Measurements from ENCODE around the gene TRAPPC12.
"Not testable (repeated sequence)": the region's sequence is repeated elsewhere in the genome, so short reads cannot be mapped to it uniquely, and the experiment has no call there.

TRAPPC12 gene

DNA sequence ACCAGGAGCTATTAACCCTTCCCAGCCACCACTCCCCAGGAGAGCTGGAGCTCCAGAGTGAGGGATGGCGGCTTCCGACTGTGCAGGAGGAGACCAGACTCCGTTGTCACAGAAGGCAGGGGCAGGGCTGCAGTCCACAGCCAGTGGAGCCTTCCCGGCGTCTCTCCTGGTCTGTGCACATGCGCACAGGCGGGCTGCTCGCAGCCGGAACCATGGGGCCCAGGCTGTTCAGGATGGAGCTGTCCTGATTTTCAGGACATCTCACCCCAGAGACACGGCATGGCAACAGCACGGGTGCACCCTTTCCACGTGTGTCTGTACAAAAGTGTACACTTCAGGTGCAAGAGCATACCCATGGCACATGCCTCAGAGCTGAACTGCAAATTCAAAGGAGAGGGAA lies 30.7 kb upstream of the TRAPPC12 start:
- H3K36me3 ChIP-seq = peaks cover 13% of the 10 kb centered on the region
- peak overlapping the region; percentile 71 for H3K4me3 ChIP-seq (ENCODE audit: low read depth, low read length)
- peaks cover 5% of the 10 kb centered on the region; the same call in 1 of the 2 replicates for H3K4me1 ChIP-seq
- no peaks in the 10 kb centered on the region for H3K9me3 ChIP-seq
- TF ChIP-seq, protein P1, sequence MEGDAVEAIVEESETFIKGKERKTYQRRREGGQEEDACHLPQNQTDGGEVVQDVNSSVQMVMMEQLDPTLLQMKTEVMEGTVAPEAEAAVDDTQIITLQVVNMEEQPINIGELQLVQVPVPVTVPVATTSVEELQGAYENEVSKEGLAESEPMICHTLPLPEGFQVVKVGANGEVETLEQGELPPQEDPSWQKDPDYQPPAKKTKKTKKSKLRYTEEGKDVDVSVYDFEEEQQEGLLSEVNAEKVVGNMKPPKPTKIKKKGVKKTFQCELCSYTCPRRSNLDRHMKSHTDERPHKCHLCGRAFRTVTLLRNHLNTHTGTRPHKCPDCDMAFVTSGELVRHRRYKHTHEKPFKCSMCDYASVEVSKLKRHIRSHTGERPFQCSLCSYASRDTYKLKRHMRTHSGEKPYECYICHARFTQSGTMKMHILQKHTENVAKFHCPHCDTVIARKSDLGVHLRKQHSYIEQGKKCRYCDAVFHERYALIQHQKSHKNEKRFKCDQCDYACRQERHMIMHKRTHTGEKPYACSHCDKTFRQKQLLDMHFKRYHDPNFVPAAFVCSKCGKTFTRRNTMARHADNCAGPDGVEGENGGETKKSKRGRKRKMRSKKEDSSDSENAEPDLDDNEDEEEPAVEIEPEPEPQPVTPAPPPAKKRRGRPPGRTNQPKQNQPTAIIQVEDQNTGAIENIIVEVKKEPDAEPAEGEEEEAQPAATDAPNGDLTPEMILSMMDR (IDR thresholded peaks at IDR 0.05; ENCODE audit: low read depth, low read length) = no peak
- H3K27me3 ChIP-seq = no peaks in the 10 kb centered on the region
- DNase-seq = peak; percentile 80

DNA sequence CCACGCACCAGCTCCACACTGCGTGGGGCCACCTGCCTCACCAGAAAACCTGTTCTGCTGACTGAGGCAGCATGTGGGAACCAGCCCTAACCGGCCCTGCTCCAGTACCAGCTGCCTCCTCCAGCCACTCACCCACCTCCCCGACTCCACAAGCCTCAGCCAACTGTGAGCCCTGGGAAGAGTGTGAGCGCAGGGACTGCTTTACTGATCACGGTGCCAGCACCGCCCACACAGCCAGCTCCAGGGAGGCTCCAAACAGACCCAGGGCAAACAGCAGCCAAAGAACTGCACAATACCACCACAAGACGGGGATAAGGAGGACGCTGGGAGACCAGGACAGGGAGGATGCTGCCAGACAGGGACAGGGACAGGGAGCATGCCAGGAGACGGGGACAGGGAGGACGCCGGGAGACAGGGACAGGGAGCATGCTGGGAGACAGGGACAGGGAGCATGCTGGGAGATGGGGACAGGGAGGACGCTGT lies 30.2 kb upstream of the TRAPPC12 start:
- no peaks in the 10 kb centered on the region for H3K9me3 ChIP-seq
- H3K4me1 ChIP-seq = peaks cover 9% of the 10 kb centered on the region; the same call in 1 of the 2 replicates
- no peaks in the 10 kb centered on the region for H3K27me3 ChIP-seq
- TF ChIP-seq, protein P1 (IDR thresholded peaks at IDR 0.05; ENCODE audit: low read depth, low read length) = peak; percentile 34; the same call in 1 of the 2 replicates
- H3K4me3 ChIP-seq (ENCODE audit: low read depth, low read length) = peak overlapping the region; percentile 71
- peak; percentile 75 for DNase-seq
- H3K36me3 ChIP-seq = peaks cover 13% of the 10 kb centered on the region

DNA sequence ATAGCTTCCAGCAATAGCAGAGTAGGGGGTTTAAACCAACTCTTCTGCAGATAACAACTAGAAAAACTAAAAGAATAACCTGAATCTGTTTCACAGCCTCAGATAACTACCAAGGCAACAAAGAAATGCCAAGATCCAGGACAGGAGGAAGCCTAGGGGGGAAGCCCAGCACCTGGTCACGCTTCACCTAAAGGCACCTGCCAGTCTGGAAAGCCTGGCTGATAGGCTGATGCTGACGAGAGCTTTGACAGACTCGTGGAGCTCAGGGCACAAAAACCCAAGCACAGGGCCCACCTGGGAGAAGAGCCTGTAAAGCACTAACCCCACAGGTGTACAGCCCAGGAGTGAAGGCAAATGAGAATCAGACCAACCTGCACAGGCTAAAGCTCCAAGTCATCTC lies 24.5 kb upstream of the TRAPPC12 start:
- TF ChIP-seq, protein P1 (IDR thresholded peaks at IDR 0.05; ENCODE audit: low read depth, low read length) = no peak
- no peak overlapping the region for H3K4me3 ChIP-seq (ENCODE audit: low read depth, low read length)
- no peaks in the 10 kb centered on the region for H3K9me3 ChIP-seq
- peaks cover 18% of the 10 kb centered on the region for H3K4me1 ChIP-seq
- no peaks in the 10 kb centered on the region for H3K27me3 ChIP-seq
- DNase-seq = no peak
- peaks cover 13% of the 10 kb centered on the region for H3K36me3 ChIP-seq

DNA sequence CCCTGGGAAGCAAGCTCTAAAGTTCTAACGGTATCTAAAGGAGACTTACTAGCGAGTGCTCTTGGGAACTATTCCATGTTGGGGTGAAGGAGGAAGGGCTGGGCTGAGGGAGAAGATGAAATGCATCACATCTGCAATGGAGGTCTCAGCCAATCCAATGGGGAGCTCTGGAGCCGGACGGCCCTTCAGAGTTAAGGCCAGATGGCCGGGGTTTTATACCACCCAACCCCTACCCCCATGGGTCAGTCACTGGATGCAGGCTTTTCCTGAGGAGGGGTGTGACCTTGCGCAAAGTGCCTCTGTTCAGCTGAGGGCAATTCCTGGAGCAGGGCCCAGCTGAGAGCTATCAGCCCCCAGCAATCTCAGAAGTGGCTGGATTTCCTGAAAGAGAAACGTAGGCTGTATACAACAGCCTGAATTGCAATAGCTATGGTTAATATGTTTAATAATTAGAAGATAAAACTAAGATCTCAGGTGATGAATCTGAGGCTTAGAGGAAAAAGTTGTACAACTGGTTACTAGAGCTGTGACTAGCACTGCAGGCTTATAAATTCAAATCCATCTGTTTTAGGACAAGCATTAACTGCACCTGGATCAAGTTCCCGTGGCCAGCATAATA lies 23.4 kb upstream of the TRAPPC12 start:
- H3K27me3 ChIP-seq = no peaks in the 10 kb centered on the region
- no peak for DNase-seq
- TF ChIP-seq, protein P1 (IDR thresholded peaks at IDR 0.05; ENCODE audit: low read depth, low read length) = no peak
- no peaks in the 10 kb centered on the region for H3K9me3 ChIP-seq
- peaks cover 10% of the 10 kb centered on the region for H3K36me3 ChIP-seq
- H3K4me1 ChIP-seq = peaks cover 18% of the 10 kb centered on the region
- no peak overlapping the region for H3K4me3 ChIP-seq (ENCODE audit: low read depth, low read length)

DNA sequence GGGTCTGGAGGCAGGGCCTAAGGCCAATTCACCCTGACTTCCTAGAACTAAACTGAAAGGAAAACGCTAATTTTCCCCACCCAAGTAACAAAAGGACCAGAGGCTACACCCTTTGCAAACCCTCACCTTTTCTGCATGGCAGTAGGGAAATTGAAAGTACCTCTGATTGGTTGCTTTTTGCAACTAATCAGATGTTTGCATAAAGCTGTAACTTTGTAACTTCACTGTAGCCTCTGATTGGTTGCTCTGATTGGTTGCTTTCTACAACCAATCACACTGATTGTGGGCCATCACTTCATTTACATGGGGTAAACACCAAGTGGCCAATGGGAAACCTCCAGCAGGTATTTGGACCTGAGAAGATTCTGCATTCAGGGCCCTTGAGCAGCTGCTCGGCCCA lies 22.7 kb upstream of the TRAPPC12 start:
- TF ChIP-seq, protein P1 (IDR thresholded peaks at IDR 0.05; ENCODE audit: low read depth, low read length) = no peak
- Histone ChIP-seq H3K9me3 (no peaks in the 10 kb centered on the region), H3K27me3 (no peaks in the 10 kb centered on the region), H3K4me1 (peaks cover 18% of the 10 kb centered on the region), H3K4me3 (ENCODE audit: low read depth, low read length) (no peak overlapping the region), H3K36me3 (peaks cover 7% of the 10 kb centered on the region; the same call in 1 of the 2 replicates)
- no peak for DNase-seq

DNA sequence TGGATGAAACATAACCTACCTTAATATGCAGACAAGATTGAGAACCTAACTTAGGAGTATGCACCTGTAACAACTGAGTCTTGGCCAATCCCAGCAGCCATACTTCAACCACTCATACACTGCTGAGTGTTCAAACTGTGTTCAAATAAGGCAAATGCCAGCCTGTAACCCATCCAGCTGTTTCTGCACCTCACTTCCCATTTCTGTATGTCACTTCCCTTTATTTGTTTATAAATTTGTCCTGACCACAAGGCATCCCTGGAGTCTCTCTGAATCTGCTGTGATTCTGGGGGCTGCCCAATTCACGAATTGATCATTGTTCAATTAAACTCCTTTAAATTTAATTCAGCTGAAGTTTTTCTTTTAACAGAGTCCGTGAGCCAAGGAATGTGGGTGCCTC lies 22.0 kb upstream of the TRAPPC12 start:
- not testable (repeated sequence) for H3K4me3 ChIP-seq (ENCODE audit: low read depth, low read length); H3K36me3 ChIP-seq; DNase-seq; H3K9me3 ChIP-seq; H3K27me3 ChIP-seq
- H3K4me1 ChIP-seq = peaks cover 18% of the 10 kb centered on the region
